IPS DF 6.9 (cell line): Measurements from ENCODE around the gene DNAI7.

Source experiments
- DNase-seq: peaks from one replicate; pipeline ENCODE4 v3.0.0-alpha.2; 2013; ENCODE audit warnings: low read depth, low spot score
- H3K27ac ChIP-seq: one replicate; pipeline ENCODE4 v1.5.1; 2013; ENCODE audit warnings: low read length, control low read depth
- H3K27me3 ChIP-seq: 2 replicates; pipeline ENCODE4 v1.6.1; 2013; ENCODE audit warnings: mild to moderate bottlenecking, low read length; ENCODE audit not compliant: control insufficient read depth, insufficient read depth
- H3K36me3 ChIP-seq: 2 replicates; pipeline ENCODE4 v1.6.1; 2013; ENCODE audit warnings: low read length; ENCODE audit not compliant: control insufficient read depth, insufficient read depth
- H3K4me1 ChIP-seq: 2 replicates; pipeline ENCODE4 v1.6.1; 2013; ENCODE audit warnings: low read length; ENCODE audit not compliant: control insufficient read depth, insufficient read depth
- H3K4me3 ChIP-seq: 2 replicates; pipeline ENCODE4 v1.5.1; 2013; ENCODE audit warnings: mild to moderate bottlenecking, low read length
- H3K9me3 ChIP-seq: 2 replicates; pipeline ENCODE4 v1.6.1; 2013; ENCODE audit warnings: low read length, inconsistent platforms; ENCODE audit not compliant: control insufficient read depth, insufficient read depth
- WGBS: extraction: QIAGEN DNeasy Blood & Tissue Kit; methylation state at CpG from one replicate; pipeline ENCODE4 v1.1.7; 2013; ENCODE audit warnings: mixed read lengths, missing lambda C conversion rate; ENCODE audit not compliant: insufficient read length, insufficient coverage; 5-methylcytosine and 5-hydroxymethylcytosine counted together

Gene DNAI7

GRCh38 chr12:25074954-25075353 lies 120.0 kb downstream of the DNAI7 start:
- H3K9me3 ChIP-seq = no peaks in the 10 kb centered on the region
- H3K4me1 ChIP-seq = no peaks in the 10 kb centered on the region
- no peak overlapping the region for H3K4me3 ChIP-seq
- H3K27me3 ChIP-seq = no peaks in the 10 kb centered on the region
- H3K27ac ChIP-seq = no peak overlapping the region
- no CpG with 5 or more reads among the region's 2 CpGs for WGBS
- DNase-seq = no peak
- no peaks in the 10 kb centered on the region for H3K36me3 ChIP-seq

GRCh38 chr12:25074113-25074512 lies 120.8 kb downstream of the DNAI7 start:
- Histone ChIP-seq H3K9me3 (no peaks in the 10 kb centered on the region), H3K27ac (no peak overlapping the region), H3K4me1 (no peaks in the 10 kb centered on the region), H3K4me3 (no peak overlapping the region), H3K27me3 (no peaks in the 10 kb centered on the region), H3K36me3 (no peaks in the 10 kb centered on the region)
- DNase-seq = no peak
- no CpG with 5 or more reads among the region's 3 CpGs for WGBS

- no peak overlapping the region for H3K4me3 ChIP-seq
- H3K27ac ChIP-seq = no peak overlapping the region
- no peaks in the 10 kb centered on the region for H3K27me3 ChIP-seq
- H3K36me3 ChIP-seq = no peaks in the 10 kb centered on the region
- H3K9me3 ChIP-seq = no peaks in the 10 kb centered on the region
- no peak for DNase-seq
- no peaks in the 10 kb centered on the region for H3K4me1 ChIP-seq
- WGBS = no CpG with 5 or more reads among the region's 4 CpGs
These were observed 121.9 kb downstream of the DNAI7 start for GRCh38 chr12:25072906-25073650.

GRCh38 chr12:25071366-25071765 lies 123.6 kb downstream of the DNAI7 start:
- H3K27ac ChIP-seq = no peak overlapping the region
- no peaks in the 10 kb centered on the region for H3K4me1 ChIP-seq
- H3K27me3 ChIP-seq = no peaks in the 10 kb centered on the region
- H3K9me3 ChIP-seq = no peaks in the 10 kb centered on the region
- H3K4me3 ChIP-seq = no peak overlapping the region
- no peaks in the 10 kb centered on the region for H3K36me3 ChIP-seq
- no peak for DNase-seq
- WGBS = no CpG with 5 or more reads among the region's 1 CpG

- Histone ChIP-seq H3K27me3 (no peaks in the 10 kb centered on the region), H3K4me1 (no peaks in the 10 kb centered on the region)
These were observed 125.7 kb downstream of the DNAI7 start for GRCh38 chr12:25069224-25069623.

GRCh38 chr12:25065035-25065434 lies 129.9 kb downstream of the DNAI7 start:
- H3K27ac ChIP-seq = no peak overlapping the region
- WGBS = no CpG with 5 or more reads among the region's 2 CpGs
- no peak for DNase-seq

More at GRCh38 chr12:25069224-25069623, 125.7 kb downstream of the DNAI7 start:
- DNase-seq = no peak
- Histone ChIP-seq H3K4me3 (no peak overlapping the region), H3K9me3 (no peaks in the 10 kb centered on the region), H3K27ac (no peak overlapping the region), H3K36me3 (no peaks in the 10 kb centered on the region)
- no CpG with 5 or more reads among the region's 2 CpGs for WGBS

GRCh38 chr12:25063873-25064628 lies 130.9 kb downstream of the DNAI7 start:
- no peak overlapping the region for H3K27ac ChIP-seq
- H3K4me1 ChIP-seq = peaks cover 1% of the 10 kb centered on the region
- WGBS = 100% methylated on average over 1 of the region's 5 CpGs
- no peaks in the 10 kb centered on the region for H3K27me3 ChIP-seq
- no peaks in the 10 kb centered on the region for H3K9me3 ChIP-seq
- no peak for DNase-seq
- no peak overlapping the region for H3K4me3 ChIP-seq
- no peaks in the 10 kb centered on the region for H3K36me3 ChIP-seq

More at GRCh38 chr12:25065035-25065434, 129.9 kb downstream of the DNAI7 start:
- H3K27me3 ChIP-seq = no peaks in the 10 kb centered on the region
- H3K9me3 ChIP-seq = no peaks in the 10 kb centered on the region
- peaks cover 1% of the 10 kb centered on the region for H3K4me1 ChIP-seq
- no peak overlapping the region for H3K4me3 ChIP-seq
- no peaks in the 10 kb centered on the region for H3K36me3 ChIP-seq

GRCh38 chr12:25058658-25059058 lies 136.3 kb downstream of the DNAI7 start:
- Histone ChIP-seq H3K27me3 (no peaks in the 10 kb centered on the region), H3K9me3 (no peaks in the 10 kb centered on the region), H3K4me1 (peaks cover 1% of the 10 kb centered on the region; the same call in 1 of the 2 replicates), H3K4me3 (no peak overlapping the region), H3K27ac (no peak overlapping the region), H3K36me3 (no peaks in the 10 kb centered on the region)
- no peak for DNase-seq
